Measurements from ENCODE around the gene RAB23. TPM values are rescaled to one million over a fixed set of nuclear protein-coding genes. Genes with fewer than 3 reads are reported as not detected.

The RAB23 gene
- total RNA-seq, 1 experiment from 2014 or later, result 18.1 TPM

DNA sequence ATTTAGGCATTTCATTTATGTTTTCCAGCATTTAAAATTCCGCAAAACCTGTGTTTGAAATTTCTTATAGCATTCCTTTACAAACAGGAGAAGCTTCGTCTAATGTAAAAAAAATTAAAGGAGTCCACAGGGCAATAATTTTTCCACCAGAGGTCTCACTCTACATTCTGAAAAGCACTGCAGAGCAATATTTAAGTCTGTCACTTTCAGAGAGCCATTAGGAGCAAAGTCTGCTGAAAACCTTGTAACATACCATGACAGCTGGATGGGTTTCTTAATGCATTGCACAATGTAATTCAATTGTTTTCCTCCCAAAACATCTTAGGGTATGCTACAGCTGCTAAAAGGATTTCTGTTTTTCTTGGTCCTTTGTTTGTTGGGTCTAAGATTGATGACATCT is 32.0 kb downstream of the RAB23 start:
- Histone ChIP-seq H3K14ac (ENCODE audit: insufficient read depth, low read length) (no peak overlapping the region), H2BK12ac (ENCODE audit: insufficient read length, low read depth, low read length) (no peak overlapping the region), H2BK15ac (ENCODE audit: low read depth, low read length) (no peak overlapping the region), H4K91ac (ENCODE audit: insufficient read length, low read depth, low read length) (no peak overlapping the region), H2AFZ (ENCODE audit: low read length) (no peak overlapping the region), H3T11ph (ENCODE audit: low read length) (no peak overlapping the region), H3K27me3 (ENCODE audit: insufficient read depth, low read length) (no peaks in the 10 kb centered on the region), H3K4me1 (ENCODE audit: insufficient read depth, low read length) (no peaks in the 10 kb centered on the region), H3K4me2 (ENCODE audit: insufficient read depth, insufficient read length, low read length) (no peak overlapping the region), H3K4ac (ENCODE audit: low read depth, low read length) (no peak overlapping the region), H3K23ac (ENCODE audit: insufficient read length, low read depth, low read length) (no peak overlapping the region), H3K18ac (ENCODE audit: insufficient read length, low read depth, low read length) (no peak overlapping the region), H2BK5ac (ENCODE audit: insufficient read length, low read length) (no peak overlapping the region), H4K8ac (replicated peaks; ENCODE audit: insufficient read length, low read depth, low read length) (no peak overlapping the region), H3K9ac (ENCODE audit: extremely low read depth, insufficient read length, low read length) (no peak overlapping the region), H3K9me3 (ENCODE audit: control insufficient read depth, low read depth, low read length) (no peaks in the 10 kb centered on the region), H2BK120ac (ENCODE audit: low read depth, low read length, poor library complexity, severe bottlenecking) (no peak overlapping the region), H3K56ac (ENCODE audit: insufficient read length, low read depth, low read length) (no peak overlapping the region), H4K20me1 (ENCODE audit: control insufficient read depth, insufficient read depth, insufficient read length) (no peaks in the 10 kb centered on the region), H2BK20ac (ENCODE audit: low read depth, low read length, poor library complexity, severe bottlenecking) (no peak overlapping the region), H4K5ac (ENCODE audit: insufficient read length, low read depth, low read length) (no peak overlapping the region), H2AK5ac (ENCODE audit: insufficient read length, low read length) (no peak overlapping the region), H3K79me2 (ENCODE audit: insufficient read depth, low read length) (no peaks in the 10 kb centered on the region), H3K23me2 (ENCODE audit: insufficient read length, low read depth, low read length, poor library complexity, severe bottlenecking) (no peaks in the 10 kb centered on the region), H3K27ac (ENCODE audit: insufficient read length, low read depth, low read length) (no peak overlapping the region), H3K79me1 (ENCODE audit: insufficient read depth, low read depth, low read length, poor library complexity, severe bottlenecking) (no peaks in the 10 kb centered on the region)
- Mint-ChIP-seq H3K4me3 (no peak overlapping the region), H3K36me3 (ENCODE audit: insufficient read depth in 1 of 3, low read depth in 3 of 3) (peaks cover 5 to 47% (median 29%) of the 10 kb centered on the region in 3 experiments; a peak in 5 of 7 replicates), H3K27ac (no peak overlapping the region), H3K9me3 (no peaks in the 10 kb centered on the region), H3K4me1 (no peaks in the 10 kb centered on the region), H3K27me3 (ENCODE audit: low read depth) (no peaks in the 10 kb centered on the region)
- no peak for DNase-seq
- WGBS (ENCODE audit: extremely low coverage, insufficient read length, low lambda C conversion rate), result no CpG with 5 or more reads among the region's 2 CpGs
- TF ChIP-seq, protein P1, sequence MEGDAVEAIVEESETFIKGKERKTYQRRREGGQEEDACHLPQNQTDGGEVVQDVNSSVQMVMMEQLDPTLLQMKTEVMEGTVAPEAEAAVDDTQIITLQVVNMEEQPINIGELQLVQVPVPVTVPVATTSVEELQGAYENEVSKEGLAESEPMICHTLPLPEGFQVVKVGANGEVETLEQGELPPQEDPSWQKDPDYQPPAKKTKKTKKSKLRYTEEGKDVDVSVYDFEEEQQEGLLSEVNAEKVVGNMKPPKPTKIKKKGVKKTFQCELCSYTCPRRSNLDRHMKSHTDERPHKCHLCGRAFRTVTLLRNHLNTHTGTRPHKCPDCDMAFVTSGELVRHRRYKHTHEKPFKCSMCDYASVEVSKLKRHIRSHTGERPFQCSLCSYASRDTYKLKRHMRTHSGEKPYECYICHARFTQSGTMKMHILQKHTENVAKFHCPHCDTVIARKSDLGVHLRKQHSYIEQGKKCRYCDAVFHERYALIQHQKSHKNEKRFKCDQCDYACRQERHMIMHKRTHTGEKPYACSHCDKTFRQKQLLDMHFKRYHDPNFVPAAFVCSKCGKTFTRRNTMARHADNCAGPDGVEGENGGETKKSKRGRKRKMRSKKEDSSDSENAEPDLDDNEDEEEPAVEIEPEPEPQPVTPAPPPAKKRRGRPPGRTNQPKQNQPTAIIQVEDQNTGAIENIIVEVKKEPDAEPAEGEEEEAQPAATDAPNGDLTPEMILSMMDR (conservative IDR thresholded peaks at IDR 0.05), result no peak; the same call in 2 of the 3 replicates
